ENCODE results near the gene MIDN.

- TF ChIP-seq, protein P1, sequence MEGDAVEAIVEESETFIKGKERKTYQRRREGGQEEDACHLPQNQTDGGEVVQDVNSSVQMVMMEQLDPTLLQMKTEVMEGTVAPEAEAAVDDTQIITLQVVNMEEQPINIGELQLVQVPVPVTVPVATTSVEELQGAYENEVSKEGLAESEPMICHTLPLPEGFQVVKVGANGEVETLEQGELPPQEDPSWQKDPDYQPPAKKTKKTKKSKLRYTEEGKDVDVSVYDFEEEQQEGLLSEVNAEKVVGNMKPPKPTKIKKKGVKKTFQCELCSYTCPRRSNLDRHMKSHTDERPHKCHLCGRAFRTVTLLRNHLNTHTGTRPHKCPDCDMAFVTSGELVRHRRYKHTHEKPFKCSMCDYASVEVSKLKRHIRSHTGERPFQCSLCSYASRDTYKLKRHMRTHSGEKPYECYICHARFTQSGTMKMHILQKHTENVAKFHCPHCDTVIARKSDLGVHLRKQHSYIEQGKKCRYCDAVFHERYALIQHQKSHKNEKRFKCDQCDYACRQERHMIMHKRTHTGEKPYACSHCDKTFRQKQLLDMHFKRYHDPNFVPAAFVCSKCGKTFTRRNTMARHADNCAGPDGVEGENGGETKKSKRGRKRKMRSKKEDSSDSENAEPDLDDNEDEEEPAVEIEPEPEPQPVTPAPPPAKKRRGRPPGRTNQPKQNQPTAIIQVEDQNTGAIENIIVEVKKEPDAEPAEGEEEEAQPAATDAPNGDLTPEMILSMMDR (IDR thresholded peaks at IDR 0.05): peak in 3 of 6 experiments; percentile 8 to 21 (median 13)
- peak in 3 of 4 donors; percentile 54 to 83 (median 77) for TF ChIP-seq POLR2A (IDR thresholded peaks at IDR 0.05)
Measured at GRCh38 chr19:1275260-1275975, 27.0 kb downstream of the MIDN start, which contains the start of gene FAM174C.
